ENCODE data around the gene ARPIN. TPM values are rescaled to one million over a fixed set of nuclear protein-coding genes. Genes with fewer than 3 reads are reported as not detected.

ARPIN gene
- total RNA-seq, 1 experiment from 2014 or later, result 8.8 TPM

GRCh38 chr15:89954541-89954940 lies 41.8 kb upstream of the ARPIN start:
- no peaks in the 10 kb centered on the region for H4K20me1 ChIP-seq (ENCODE audit: insufficient read depth)
- no TSS peak for BruUV-seq (replicated peaks)
- intact Hi-C loops (cut with micrococcal nuclease), result no loop called here
- ATAC-seq (no peak), DNase-seq (ENCODE audit: low read depth, low spot score) (no peak)
- no peak overlapping the region for H2AFZ ChIP-seq (ENCODE audit: low read depth, low read length, poor library complexity, severe bottlenecking)
- H3K36me3 ChIP-seq (ENCODE audit: control insufficient read depth in 1 of 2, insufficient read depth in 2 of 2, low read length in 2 of 2), result no peaks in the 10 kb centered on the region
- POLR2A ChIA-PET, result no interaction called here
- no peaks in the 10 kb centered on the region for H3K79me2 ChIP-seq (ENCODE audit: insufficient read depth, low read length)
- H3K9ac ChIP-seq (ENCODE audit: low read length), result no peak overlapping the region
- H3K4me1 ChIP-seq (ENCODE audit: control insufficient read depth in 1 of 2, insufficient read depth in 2 of 2, low read length in 2 of 2), result peaks cover 2 to 5% of the 10 kb centered on the region in 2 experiments; a peak in 2 of 4 replicates
- RAD21 ChIA-PET (ENCODE audit: low non-redundant PET in 1 of 2, low total read pairs in 2 of 2, uncharacterized antibody in 2 of 2, unreplicated experiment in 2 of 2), result no interaction called here
- H3K9me2 ChIP-seq (ENCODE audit: insufficient read depth), result no peaks in the 10 kb centered on the region
- no peaks in the 10 kb centered on the region for H3K27me3 ChIP-seq (ENCODE audit: insufficient read depth, low read length)
- no peaks in the 10 kb centered on the region for H3K9me3 ChIP-seq (ENCODE audit: control insufficient read depth in 1 of 2, insufficient read depth in 1 of 2, low read depth in 1 of 2, low read length in 2 of 2)
- no peak overlapping the region for H3K4me3 ChIP-seq (replicated peaks in 1 of 2; ENCODE audit: low read depth in 1 of 2, low read length in 2 of 2)
- CTCF ChIA-PET, result no interaction called here
- no peak overlapping the region for H3K4me2 ChIP-seq (ENCODE audit: low read length)
- TF ChIP-seq REST (IDR thresholded peaks at IDR 0.05; ENCODE audit: low read depth) (no peak), POLR2AphosphoS5 (IDR thresholded peaks at IDR 0.05; ENCODE audit: low read depth, low read length) (no peak), SRF (IDR thresholded peaks at IDR 0.05; ENCODE audit: low read depth) (no peak), JUND (IDR thresholded peaks at IDR 0.05) (no peak), CBX3 (IDR thresholded peaks at IDR 0.05; ENCODE audit: low read depth) (no peak), ELF1 (IDR thresholded peaks at IDR 0.05; ENCODE audit: borderline replicate concordance, low read depth) (no peak), CEBPB (IDR thresholded peaks at IDR 0.05; ENCODE audit: low read depth) (no peak), CTCF (IDR thresholded peaks at IDR 0.05 in 2 of 3, conservative IDR thresholded peaks at IDR 0.05 in 1 of 3; ENCODE audit: borderline replicate concordance in 1 of 3, insufficient read depth in 1 of 3, low read depth in 2 of 3, low read length in 2 of 3) (no peak), MAX (IDR thresholded peaks at IDR 0.05) (no peak), POLR2A (IDR thresholded peaks at IDR 0.05; ENCODE audit: borderline replicate concordance, extremely low read depth, insufficient read depth, insufficient read length) (no peak), SP1 (IDR thresholded peaks at IDR 0.05; ENCODE audit: low read depth) (no peak), FOSL1 (IDR thresholded peaks at IDR 0.05; ENCODE audit: low read depth) (no peak)
- H3K27ac ChIP-seq (ENCODE audit: low read depth, low read length), result no peak overlapping the region
